Measurements from ENCODE around the gene PRKAG2.

The PRKAG2 gene

GRCh38 chr7:151857412-151857811, 19.5 kb downstream of the PRKAG2 start:
- Histone ChIP-seq H3K79me2 (ENCODE audit: insufficient read depth, low read length) (no peaks in the 10 kb centered on the region), H2AFZ (ENCODE audit: low read depth, low read length, severe bottlenecking) (no peak overlapping the region), H3K4me2 (ENCODE audit: low read depth, low read length, poor library complexity, severe bottlenecking) (no peak overlapping the region), H3K36me3 (ENCODE audit: low read length) (no peaks in the 10 kb centered on the region), H3K27me3 (ENCODE audit: low read length) (no peaks in the 10 kb centered on the region), H3K27ac (ENCODE audit: low read depth, low read length) (no peak overlapping the region), H4K20me1 (ENCODE audit: low read depth, low read length) (no peaks in the 10 kb centered on the region), H3K4me3 (ENCODE audit: insufficient read depth, low read length, poor library complexity, severe bottlenecking) (no peak overlapping the region), H3F3A (ENCODE audit: insufficient read depth) (no peaks in the 10 kb centered on the region), H3K9me3 (ENCODE audit: insufficient read depth, low read length) (no peaks in the 10 kb centered on the region), H3K9ac (ENCODE audit: low read length) (no peak overlapping the region), H3K9me2 (replicated peaks; ENCODE audit: insufficient read depth, low read length) (no peaks in the 10 kb centered on the region)
- TF ChIP-seq CTCF (IDR thresholded peaks at IDR 0.05; ENCODE audit: insufficient read depth, low read length, poor library complexity, severe bottlenecking) (no peak), EZH2phosphoT487 (conservative IDR thresholded peaks at IDR 0.05; ENCODE audit: low read length) (no peak)

GRCh38 chr7:151856516-151856915, 20.4 kb downstream of the PRKAG2 start:
- Histone ChIP-seq H3K4me2 (ENCODE audit: low read depth, low read length, poor library complexity, severe bottlenecking) (no peak overlapping the region), H3K9ac (ENCODE audit: low read length) (no peak overlapping the region), H3K79me2 (ENCODE audit: insufficient read depth, low read length) (no peaks in the 10 kb centered on the region), H2AFZ (ENCODE audit: low read depth, low read length, severe bottlenecking) (no peak overlapping the region), H3K36me3 (ENCODE audit: low read length) (no peaks in the 10 kb centered on the region), H4K20me1 (ENCODE audit: low read depth, low read length) (no peaks in the 10 kb centered on the region), H3K4me3 (ENCODE audit: insufficient read depth, low read length, poor library complexity, severe bottlenecking) (no peak overlapping the region), H3F3A (ENCODE audit: insufficient read depth) (no peaks in the 10 kb centered on the region), H3K9me3 (ENCODE audit: insufficient read depth, low read length) (no peaks in the 10 kb centered on the region), H3K27ac (ENCODE audit: low read depth, low read length) (no peak overlapping the region), H3K9me2 (replicated peaks; ENCODE audit: insufficient read depth, low read length) (no peaks in the 10 kb centered on the region), H3K27me3 (ENCODE audit: low read length) (no peaks in the 10 kb centered on the region)
- TF ChIP-seq EZH2phosphoT487 (conservative IDR thresholded peaks at IDR 0.05; ENCODE audit: low read length): no peak
- TF ChIP-seq CTCF (IDR thresholded peaks at IDR 0.05; ENCODE audit: insufficient read depth, low read length, poor library complexity, severe bottlenecking): no peak

- Histone ChIP-seq H3K4me3 (ENCODE audit: insufficient read depth, low read length, poor library complexity, severe bottlenecking) (no peak overlapping the region), H3K27ac (ENCODE audit: low read depth, low read length) (no peak overlapping the region), H3K27me3 (ENCODE audit: low read length) (no peaks in the 10 kb centered on the region), H2AFZ (ENCODE audit: low read depth, low read length, severe bottlenecking) (no peak overlapping the region), H3K9me2 (replicated peaks; ENCODE audit: insufficient read depth, low read length) (no peaks in the 10 kb centered on the region), H3K9me3 (ENCODE audit: insufficient read depth, low read length) (no peaks in the 10 kb centered on the region), H3F3A (ENCODE audit: insufficient read depth) (no peaks in the 10 kb centered on the region), H4K20me1 (ENCODE audit: low read depth, low read length) (no peaks in the 10 kb centered on the region), H3K4me2 (ENCODE audit: low read depth, low read length, poor library complexity, severe bottlenecking) (no peak overlapping the region), H3K9ac (ENCODE audit: low read length) (no peak overlapping the region), H3K79me2 (ENCODE audit: insufficient read depth, low read length) (no peaks in the 10 kb centered on the region), H3K36me3 (ENCODE audit: low read length) (no peaks in the 10 kb centered on the region)
- TF ChIP-seq CTCF (IDR thresholded peaks at IDR 0.05; ENCODE audit: insufficient read depth, low read length, poor library complexity, severe bottlenecking) (no peak), EZH2phosphoT487 (conservative IDR thresholded peaks at IDR 0.05; ENCODE audit: low read length) (no peak)
These were observed 20.8 kb downstream of the PRKAG2 start for GRCh38 chr7:151856098-151856497.

GRCh38 chr7:151854720-151855071, 22.2 kb downstream of the PRKAG2 start:
- Histone ChIP-seq H2AFZ (ENCODE audit: low read depth, low read length, severe bottlenecking) (no peak overlapping the region), H3K36me3 (ENCODE audit: low read length) (no peaks in the 10 kb centered on the region), H3K9me2 (replicated peaks; ENCODE audit: insufficient read depth, low read length) (no peaks in the 10 kb centered on the region), H3F3A (ENCODE audit: insufficient read depth) (no peaks in the 10 kb centered on the region), H3K79me2 (ENCODE audit: insufficient read depth, low read length) (no peaks in the 10 kb centered on the region), H3K27ac (ENCODE audit: low read depth, low read length) (no peak overlapping the region), H3K9ac (ENCODE audit: low read length) (no peak overlapping the region), H4K20me1 (ENCODE audit: low read depth, low read length) (no peaks in the 10 kb centered on the region), H3K4me3 (ENCODE audit: insufficient read depth, low read length, poor library complexity, severe bottlenecking) (no peak overlapping the region), H3K4me2 (ENCODE audit: low read depth, low read length, poor library complexity, severe bottlenecking) (no peak overlapping the region), H3K27me3 (ENCODE audit: low read length) (no peaks in the 10 kb centered on the region), H3K9me3 (ENCODE audit: insufficient read depth, low read length) (no peaks in the 10 kb centered on the region)
- no peak for TF ChIP-seq CTCF (IDR thresholded peaks at IDR 0.05; ENCODE audit: insufficient read depth, low read length, poor library complexity, severe bottlenecking)
- no peak for TF ChIP-seq EZH2phosphoT487 (conservative IDR thresholded peaks at IDR 0.05; ENCODE audit: low read length)
